GM12801 (cell line): Measurements from ENCODE around the gene MAPK12.

Source experiments
- CTCF ChIP-seq: IDR thresholded peaks from one replicate; pipeline ENCODE4 v1.5.1; 2011; ENCODE audit warnings: control low read depth; ENCODE audit not compliant: insufficient read length; ENCODE audit errors: extremely low read depth

Gene MAPK12

GRCh38 chr22:50307890-50308596, 46.6 kb upstream of the MAPK12 start:
- no peak for TF ChIP-seq CTCF

GRCh38 chr22:50306753-50307749, 45.6 kb upstream of the MAPK12 start, which contains the start of gene PLXNB2:
TSS of gene PLXNB2 (minus strand) at chr22:50307646. CDS start at chr22:50290584, 17,062 bp downstream.
- TF ChIP-seq CTCF, result no peak

- no peak for TF ChIP-seq CTCF
Measured at GRCh38 chr22:50305923-50306566, 44.6 kb upstream of the MAPK12 start.

GRCh38 chr22:50305393-50305922, 44.0 kb upstream of the MAPK12 start:
- TF ChIP-seq CTCF, result no peak

GRCh38 chr22:50304528-50305392, 43.3 kb upstream of the MAPK12 start:
- TF ChIP-seq CTCF, result no peak

GRCh38 chr22:50303848-50304527, 42.5 kb upstream of the MAPK12 start:
- no peak for TF ChIP-seq CTCF
